ENCODE results near the gene RASSF7.
A peak's percentile ranks its signal among the peaks of the same experiment; 100 is the strongest.
"Not testable (repeated sequence)": the region's sequence is repeated elsewhere in the genome, so short reads cannot be mapped to it uniquely, and the experiment has no call there.

RASSF7 gene

DNA sequence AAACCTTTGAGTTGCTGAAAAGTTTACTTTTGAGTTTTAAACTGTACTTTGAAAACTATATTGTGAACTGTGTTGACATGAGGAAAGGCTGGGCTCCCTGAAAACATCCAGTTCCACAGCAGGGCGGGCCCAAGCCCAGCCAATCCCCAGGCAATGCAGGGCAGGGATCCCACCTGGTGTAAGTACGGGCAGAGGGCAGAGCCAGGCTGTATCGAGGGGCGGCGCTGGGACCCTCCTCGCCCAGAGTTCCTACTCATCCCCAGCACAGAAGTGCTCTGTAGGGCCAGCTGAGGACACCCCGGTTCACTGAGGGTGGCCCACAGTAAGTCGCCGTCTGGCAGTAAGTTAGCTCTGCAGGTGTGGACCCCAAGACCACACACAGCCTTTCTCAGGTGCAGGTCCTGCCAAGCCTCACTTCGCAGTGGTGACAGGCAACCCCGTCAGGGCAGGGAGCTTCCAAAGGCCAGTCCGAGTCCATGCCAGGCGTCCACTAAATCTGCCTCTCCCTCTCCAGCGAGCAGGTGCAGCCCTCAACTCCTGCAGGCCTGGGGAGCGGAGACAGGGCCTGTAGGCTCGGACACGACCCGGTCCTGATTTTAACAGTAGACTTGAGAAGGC, 6.3 kb downstream of the RASSF7 start:
- DNase-seq (ENCODE audit: low read depth), result no peak

DNA sequence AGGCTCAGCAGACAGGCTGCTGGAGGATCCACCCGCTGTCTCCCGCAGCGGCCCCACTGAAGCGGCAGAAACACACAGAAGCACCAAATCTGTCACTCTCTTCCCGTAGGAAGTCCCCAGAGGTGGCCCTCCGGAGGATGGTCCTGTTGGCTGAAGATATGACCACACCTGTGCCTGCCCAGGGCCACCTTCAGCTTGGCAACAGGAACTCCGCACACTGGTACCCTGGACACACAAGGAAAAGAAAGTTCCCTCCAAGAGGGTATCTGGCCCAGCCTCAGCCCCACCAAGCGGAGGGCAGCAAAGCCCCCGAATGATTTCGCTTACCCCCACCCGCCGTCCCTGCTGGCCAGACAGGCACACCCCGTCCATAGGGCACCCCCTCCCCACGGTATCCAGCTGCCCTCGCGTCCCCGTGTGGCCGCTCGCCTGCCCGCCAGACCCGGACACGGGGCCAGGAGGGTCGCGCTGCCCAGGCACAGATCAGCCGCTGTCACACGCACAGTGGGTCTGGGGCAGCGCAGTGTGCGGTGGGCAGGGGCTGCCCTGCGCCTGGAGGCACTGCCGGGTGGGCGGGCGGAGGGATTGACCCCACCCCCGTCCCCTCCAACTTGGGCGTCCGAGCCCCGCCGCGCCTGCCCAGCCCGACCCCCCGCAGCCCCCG, 7.0 kb downstream of the RASSF7 start:
- no peak for DNase-seq (ENCODE audit: low read depth)

DNA sequence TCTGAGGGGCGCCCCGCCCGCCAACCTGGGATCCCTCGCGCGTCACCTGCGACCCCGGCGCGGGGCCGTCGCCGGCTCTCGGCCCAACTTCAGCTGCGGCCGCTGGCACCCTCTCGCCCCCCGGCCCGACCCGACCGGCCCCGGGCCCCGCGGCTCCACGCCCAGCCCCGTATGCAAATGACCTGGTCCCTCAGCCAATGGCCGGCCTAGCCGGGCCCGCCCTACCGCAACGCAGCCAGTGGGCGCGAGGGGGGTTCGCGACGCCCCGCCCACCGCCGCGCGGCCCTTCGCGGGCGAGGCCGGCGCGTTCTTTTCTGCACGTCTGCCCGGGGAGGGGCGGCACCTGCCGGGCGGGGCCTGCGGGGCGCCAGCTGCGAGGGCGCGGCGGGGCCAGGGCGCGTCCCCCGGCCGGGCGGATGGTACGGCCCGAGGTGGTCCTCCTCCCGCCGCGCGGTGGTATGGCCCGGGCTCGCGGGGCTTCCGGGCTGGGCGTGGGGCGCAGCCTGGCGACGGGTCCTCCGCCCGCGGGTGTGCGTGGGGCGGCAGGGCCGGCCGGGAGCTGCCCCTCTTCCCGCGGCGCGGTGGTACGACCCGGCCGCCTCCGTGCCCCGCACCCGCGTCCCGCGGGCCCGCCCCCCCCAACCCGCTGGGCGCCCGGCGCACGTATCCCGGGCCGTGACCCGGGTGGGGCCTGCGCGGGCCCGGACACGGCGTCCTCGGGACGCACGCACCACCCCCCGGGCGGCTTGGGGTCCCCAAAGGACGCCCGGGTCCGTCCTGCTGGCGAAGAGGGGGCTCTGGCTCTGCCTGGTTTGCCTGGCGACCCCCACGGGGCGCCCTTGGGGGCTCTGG, 7.8 kb downstream of the RASSF7 start:
- peak; percentile 81 for DNase-seq (ENCODE audit: low read depth)

DNA sequence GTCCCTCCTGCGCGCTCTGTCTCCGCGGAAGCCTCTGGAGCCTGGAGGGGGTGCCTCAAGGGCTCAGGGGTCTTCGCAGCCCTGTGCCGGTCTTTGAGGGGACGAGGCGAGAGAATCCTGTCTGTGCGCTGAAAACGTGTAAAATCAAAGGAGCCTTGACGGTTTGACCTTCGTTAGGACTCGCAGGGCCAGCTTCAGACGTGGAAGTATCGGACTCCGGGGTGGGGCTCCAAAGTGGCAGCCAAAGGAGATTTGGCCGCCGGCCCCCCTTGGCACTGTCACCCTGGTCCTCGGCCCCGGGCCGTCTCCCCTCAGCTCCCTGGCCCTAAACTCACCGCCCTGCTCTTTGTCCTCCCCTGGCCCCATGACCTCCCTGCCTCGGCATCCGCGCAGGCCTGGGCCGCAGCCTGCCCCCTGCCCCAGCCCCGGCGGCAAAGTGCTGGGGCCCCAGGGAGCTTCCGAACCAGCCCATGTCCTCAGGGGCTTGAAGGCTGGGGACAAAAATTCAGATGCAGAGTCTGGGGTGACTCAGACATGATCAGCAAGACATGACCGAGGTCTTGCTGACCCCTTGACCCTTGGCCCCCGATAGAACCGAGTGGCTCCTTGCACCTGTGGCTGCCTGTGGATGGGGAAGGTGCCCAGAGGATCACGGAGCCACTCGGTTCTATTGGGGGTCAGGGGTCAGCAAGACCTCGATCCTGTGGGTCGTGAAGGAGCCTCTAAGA, 8.6 kb downstream of the RASSF7 start:
- DNase-seq (ENCODE audit: low read depth), result no peak

DNA sequence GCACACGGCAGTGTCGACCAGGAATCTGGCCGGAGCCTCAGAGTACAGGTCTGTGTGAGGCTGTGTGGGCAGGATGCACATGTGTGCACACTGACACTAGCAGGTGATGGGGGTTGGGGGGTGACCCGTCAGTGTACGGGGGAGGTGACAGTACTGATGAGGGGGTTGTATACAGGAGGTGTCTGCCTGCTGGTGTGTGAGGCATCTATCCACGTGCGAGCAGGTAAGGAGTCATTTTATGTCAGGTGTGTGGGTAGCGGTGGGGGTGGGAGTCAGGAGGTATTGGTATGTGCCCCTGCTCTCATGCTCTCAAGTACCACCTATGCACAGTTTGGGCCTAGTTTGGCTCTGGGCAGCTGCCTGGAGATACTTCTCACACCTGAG, 11.0 kb downstream of the RASSF7 start:
- no peak for DNase-seq (ENCODE audit: low read depth)

DNA sequence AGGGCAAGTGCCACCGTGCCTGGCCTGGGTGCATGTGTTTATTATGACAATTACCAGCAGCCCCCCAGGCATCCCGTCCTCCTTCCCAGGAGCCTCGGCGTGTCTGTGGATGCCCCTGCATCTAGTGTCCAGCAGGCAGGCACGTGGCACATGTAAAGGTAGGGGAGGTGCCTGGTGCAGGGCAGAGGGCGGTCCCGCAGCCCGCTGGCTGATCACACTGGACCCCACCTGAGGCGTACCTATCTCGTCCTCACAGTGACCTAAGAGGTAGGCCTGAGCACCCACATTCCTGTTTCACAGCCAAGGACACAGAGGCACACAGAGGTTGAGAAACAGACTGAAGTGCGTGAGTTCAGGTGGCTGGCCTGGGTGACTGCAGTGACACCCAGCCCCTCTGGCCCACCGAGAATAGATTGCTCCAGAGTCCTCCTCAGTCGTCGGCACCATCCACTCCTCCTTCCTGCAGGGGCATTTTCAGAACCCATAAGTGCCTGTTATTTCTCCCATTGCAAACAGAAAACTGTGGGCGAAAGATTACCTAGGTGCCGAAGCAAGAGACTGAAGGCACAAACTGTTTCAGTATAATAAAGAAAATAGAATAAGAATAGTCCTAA, 12.5 kb downstream of the RASSF7 start:
- no peak for DNase-seq (ENCODE audit: low read depth)

GRCh38 chr11:574031-574570, 13.3 kb downstream of the RASSF7 start:
- DNase-seq (ENCODE audit: low read depth), result not testable (repeated sequence)

GRCh38 chr11:574632-575312, 14.0 kb downstream of the RASSF7 start:
- DNase-seq (ENCODE audit: low read depth), result no peak

- DNase-seq (ENCODE audit: low read depth), result no peak
Observed at GRCh38 chr11:575313-575995, 14.7 kb downstream of the RASSF7 start.

GRCh38 chr11:575996-576768, 15.4 kb downstream of the RASSF7 start, which contains the start of gene PHRF1:
TSS of gene PHRF1 (plus strand) at chr11:576470. CDS start at chr11:581513, 5,043 bp downstream.
- peak; percentile 90 for DNase-seq (ENCODE audit: low read depth)

- no peak for DNase-seq (ENCODE audit: low read depth)
Observed at GRCh38 chr11:576811-577610, 16.2 kb downstream of the RASSF7 start.

DNA sequence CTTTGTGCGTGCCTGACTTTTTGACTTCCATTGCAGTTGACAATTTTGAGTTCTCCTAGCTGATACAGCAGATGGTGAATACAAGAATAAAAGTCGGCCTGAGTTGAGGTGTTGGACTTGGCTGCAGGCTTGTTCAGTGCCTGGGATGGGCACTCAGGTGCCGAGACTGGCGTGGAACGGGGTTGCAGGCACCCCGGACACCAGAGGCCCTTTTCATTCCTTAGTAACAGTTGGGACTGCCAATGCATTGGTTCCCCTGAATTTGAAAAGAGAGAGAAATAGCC, 16.8 kb downstream of the RASSF7 start:
- no peak for DNase-seq (ENCODE audit: low read depth)

GRCh38 chr11:578276-579035, 17.7 kb downstream of the RASSF7 start:
- DNase-seq (ENCODE audit: low read depth), result no peak

DNA sequence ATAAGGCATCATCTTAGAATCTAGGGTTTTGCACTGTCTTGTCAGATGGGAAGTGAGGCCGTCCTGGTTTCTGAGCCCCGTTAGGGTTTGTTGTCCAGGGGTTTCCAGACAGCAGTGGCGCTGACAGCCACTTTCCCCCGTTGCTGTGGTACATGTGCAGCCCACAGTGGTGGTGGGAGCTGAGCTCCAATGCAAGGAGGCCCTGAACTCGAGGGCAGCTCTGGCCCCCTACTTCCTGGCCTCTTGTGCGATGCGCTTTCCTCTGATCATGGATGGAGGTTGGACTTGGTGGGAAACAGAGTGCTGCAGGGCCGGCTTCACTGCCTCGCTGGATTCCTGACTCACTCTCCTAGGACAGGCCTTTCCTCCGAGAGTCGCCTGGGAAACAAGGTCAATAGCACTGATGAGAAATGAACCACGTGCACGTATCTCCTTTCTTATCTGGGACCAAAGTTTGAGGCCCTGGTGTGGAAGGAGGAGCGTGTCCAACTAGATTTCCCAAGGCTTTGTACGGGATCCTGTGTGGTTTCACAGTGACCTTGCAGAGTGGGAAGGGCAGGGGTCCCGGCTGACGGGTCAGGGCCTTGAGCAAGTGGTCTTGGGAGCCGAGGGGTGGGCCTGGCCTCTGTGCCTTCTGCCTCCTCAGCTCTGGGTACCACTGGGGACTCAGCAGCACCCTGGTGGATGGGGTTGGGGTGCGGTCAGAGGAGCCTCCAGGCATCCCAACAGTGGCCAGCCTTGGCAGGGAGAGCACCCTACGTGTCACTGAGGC, 19.2 kb downstream of the RASSF7 start:
- no peak for DNase-seq (ENCODE audit: low read depth)

DNA sequence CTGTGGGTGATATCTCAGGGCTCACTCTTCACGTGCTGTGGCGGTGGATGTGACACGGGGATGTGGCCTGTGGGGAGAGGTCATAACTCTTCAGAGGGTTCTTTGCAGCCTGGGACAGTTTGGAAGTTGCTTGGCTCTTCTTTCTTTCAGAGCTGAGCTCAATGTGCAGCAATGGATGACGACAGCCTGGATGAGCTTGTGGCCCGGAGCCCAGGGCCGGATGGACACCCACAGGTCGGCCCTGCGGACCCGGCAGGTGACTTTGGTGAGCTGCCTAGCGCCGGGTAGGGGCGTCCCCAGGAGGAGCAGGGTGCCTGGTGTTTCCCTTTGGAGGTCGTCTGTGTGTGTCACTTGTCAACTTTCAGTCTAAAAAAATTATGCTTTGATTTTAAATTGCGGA, 20.6 kb downstream of the RASSF7 start:
- no peak for DNase-seq (ENCODE audit: low read depth)

DNA sequence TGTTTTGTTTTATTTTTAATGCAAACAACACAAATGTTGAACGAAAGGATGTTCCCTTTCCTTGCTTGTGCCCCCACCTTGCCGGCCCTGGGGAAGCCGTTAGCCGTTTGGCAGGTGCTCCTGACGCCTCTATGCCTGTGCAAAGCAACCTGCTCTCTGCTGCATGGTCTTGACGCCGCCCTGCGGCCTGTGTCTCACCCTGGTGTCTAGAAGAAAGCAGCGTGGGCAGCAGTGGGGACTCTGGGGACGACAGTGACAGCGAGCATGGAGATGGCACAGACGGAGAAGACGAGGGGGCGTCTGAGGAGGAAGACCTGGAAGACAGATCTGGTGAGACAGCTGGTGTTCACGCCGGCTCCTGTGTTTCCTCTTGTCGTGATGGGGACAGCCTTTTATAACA, 21.0 kb downstream of the RASSF7 start:
- no peak for DNase-seq (ENCODE audit: low read depth)

GRCh38 chr11:584287-584686, 23.5 kb downstream of the RASSF7 start:
- no peak for DNase-seq (ENCODE audit: low read depth)

Data from activated gamma-delta T cell treated with anti-CD3 and anti-CD28 coated beads, Interleukin-2, amount 50 U/mL, for 16 hours (primary cell).